ENCODE data around the gene KCNAB1. TPM values are rescaled to one million over a fixed set of nuclear protein-coding genes. Genes with fewer than 3 reads are reported as not detected.

The KCNAB1 gene
- total RNA-seq, 2 experiments from 2014 or later = not detected

- Histone ChIP-seq H3K27ac (ENCODE audit: low read depth, low read length, poor library complexity, severe bottlenecking) (no peak overlapping the region), H3K36me3 (ENCODE audit: insufficient read depth, low read length) (no peaks in the 10 kb centered on the region), H2AFZ (ENCODE audit: low read length) (no peak overlapping the region), H3K9me3 (ENCODE audit: low read length) (no peaks in the 10 kb centered on the region), H3K4me2 (ENCODE audit: low read length) (no peak overlapping the region), H3K4me1 (ENCODE audit: insufficient read depth, low read length, poor library complexity, severe bottlenecking) (no peaks in the 10 kb centered on the region), H3K9me2 (ENCODE audit: insufficient read depth, low read length) (no peaks in the 10 kb centered on the region), H3K4me3 (ENCODE audit: low read depth, low read length, poor library complexity, severe bottlenecking) (no peak overlapping the region), H4K20me1 (ENCODE audit: insufficient read depth, low read length) (no peaks in the 10 kb centered on the region), H3K79me2 (ENCODE audit: insufficient read depth, low read depth, low read length) (no peaks in the 10 kb centered on the region)
- TF ChIP-seq CTCF (conservative IDR thresholded peaks at IDR 0.05; ENCODE audit: low read length) (no peak), EZH2phosphoT487 (IDR thresholded peaks at IDR 0.05; ENCODE audit: borderline replicate concordance, low read depth, low read length) (no peak)
- BruUV-seq (replicated peaks) = no TSS peak
- DNase-seq (ENCODE audit: low spot score) = no peak
- ChIA-PET CTCF (ENCODE audit: unreplicated experiment) (no interaction called here), POLR2A (interaction anchor here (0.6 to 0.7 kb wide), 3 partner anchors 36 to 1512 kb away, joined by 3 to 5 read pairs (median 5); no protein-coding TSS in a partner anchor)
- intact Hi-C loops (cut with micrococcal nuclease; ENCODE audit: unreplicated experiment) = no loop called here
Observed at GRCh38 chr3:156166808-156167207, 46.4 kb downstream of the KCNAB1 start.

DNA sequence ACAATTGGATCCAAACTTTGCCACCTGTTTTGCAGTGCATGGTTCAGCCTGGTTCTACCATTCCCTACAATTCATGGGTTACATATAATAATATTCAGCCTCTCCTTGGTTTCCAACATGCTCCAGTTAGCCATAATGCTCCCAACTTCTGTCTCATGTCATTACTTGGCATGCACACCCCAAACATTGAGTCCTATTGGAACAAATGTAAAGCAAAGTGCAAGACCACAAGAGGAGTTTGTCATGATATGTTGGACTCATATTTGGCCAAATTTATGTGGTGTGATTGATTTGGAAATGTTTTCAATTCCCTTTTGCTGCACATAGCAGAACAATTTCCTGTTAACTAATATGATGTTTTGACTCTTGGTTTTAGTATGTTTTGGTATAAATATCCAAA lies 50.2 kb downstream of the KCNAB1 start:
- no peak overlapping the region for H3K4me2 ChIP-seq (ENCODE audit: low read length)
- no peak overlapping the region for H3K27ac ChIP-seq (ENCODE audit: low read depth, low read length, poor library complexity, severe bottlenecking)
- ChIA-PET POLR2A (interaction anchor here (0.6 kb wide), 1 partner anchor 348 kb away, joined by 5 read pairs; no protein-coding TSS in a partner anchor), CTCF (ENCODE audit: unreplicated experiment) (no interaction called here)
- BruUV-seq (replicated peaks) = no TSS peak
- no peaks in the 10 kb centered on the region for H4K20me1 ChIP-seq (ENCODE audit: insufficient read depth, low read length)
- no peak for TF ChIP-seq EZH2phosphoT487 (IDR thresholded peaks at IDR 0.05; ENCODE audit: borderline replicate concordance, low read depth, low read length)
- TF ChIP-seq CTCF (conservative IDR thresholded peaks at IDR 0.05; ENCODE audit: low read length) = no peak
- H3K79me2 ChIP-seq (ENCODE audit: insufficient read depth, low read depth, low read length) = no peaks in the 10 kb centered on the region
- no peaks in the 10 kb centered on the region for H3K9me2 ChIP-seq (ENCODE audit: insufficient read depth, low read length)
- intact Hi-C loops (cut with micrococcal nuclease; ENCODE audit: unreplicated experiment) = no loop called here
- no peaks in the 10 kb centered on the region for H3K9me3 ChIP-seq (ENCODE audit: low read length)
- no peaks in the 10 kb centered on the region for H3K36me3 ChIP-seq (ENCODE audit: insufficient read depth, low read length)
- no peaks in the 10 kb centered on the region for H3K4me1 ChIP-seq (ENCODE audit: insufficient read depth, low read length, poor library complexity, severe bottlenecking)
- H2AFZ ChIP-seq (ENCODE audit: low read length) = no peak overlapping the region
- DNase-seq (ENCODE audit: low spot score) = no peak
- H3K4me3 ChIP-seq (ENCODE audit: low read depth, low read length, poor library complexity, severe bottlenecking) = no peak overlapping the region

GRCh38 chr3:156171281-156172267 lies 51.2 kb downstream of the KCNAB1 start:
- Histone ChIP-seq H3K9me3 (ENCODE audit: low read length) (no peaks in the 10 kb centered on the region), H3K4me2 (ENCODE audit: low read length) (no peak overlapping the region), H3K4me1 (ENCODE audit: insufficient read depth, low read length, poor library complexity, severe bottlenecking) (no peaks in the 10 kb centered on the region), H3K36me3 (ENCODE audit: insufficient read depth, low read length) (no peaks in the 10 kb centered on the region), H3K4me3 (ENCODE audit: low read depth, low read length, poor library complexity, severe bottlenecking) (no peak overlapping the region), H3K27ac (ENCODE audit: low read depth, low read length, poor library complexity, severe bottlenecking) (no peak overlapping the region), H3K9me2 (ENCODE audit: insufficient read depth, low read length) (no peaks in the 10 kb centered on the region), H2AFZ (ENCODE audit: low read length) (no peak overlapping the region), H4K20me1 (ENCODE audit: insufficient read depth, low read length) (no peaks in the 10 kb centered on the region), H3K79me2 (ENCODE audit: insufficient read depth, low read depth, low read length) (no peaks in the 10 kb centered on the region)
- DNase-seq (ENCODE audit: low spot score) = no peak
- TF ChIP-seq EZH2phosphoT487 (IDR thresholded peaks at IDR 0.05; ENCODE audit: borderline replicate concordance, low read depth, low read length) (no peak), CTCF (conservative IDR thresholded peaks at IDR 0.05; ENCODE audit: low read length) (no peak)
- intact Hi-C loops (cut with micrococcal nuclease; ENCODE audit: unreplicated experiment) = no loop called here
- POLR2A ChIA-PET = interaction anchor here (0.7 kb wide), 1 partner anchor 44 kb away, joined by 3 read pairs; no protein-coding TSS in a partner anchor
- BruUV-seq (replicated peaks) = no TSS peak
- CTCF ChIA-PET (ENCODE audit: unreplicated experiment) = no interaction called here

All from OCI-LY7 (cell line).